Peyer's patch (tissue), 4 donors: ENCODE results near the gene JMY.

Experiments
- CTCF ChIP-seq, 6 experiments: fragments of 450-650 bp in 4 of 6; fragments of 200-600 bp in 2 of 6; sonication (generic) in 1 of 6; IDR thresholded peaks; one replicate each; pipeline ENCODE4 v1.5.1; 2017 to 2019; ENCODE audit warnings: antibody characterized with exemption in 6 of 6, mild to moderate bottlenecking in 3 of 6, moderate library complexity in 1 of 6
- POLR2A ChIP-seq, 2 donors: fragments of 450-650 bp; IDR thresholded peaks; one replicate each; pipeline ENCODE4 v1.5.1; 2017; ENCODE audit warnings: antibody characterized with exemption in 2 of 2, mild to moderate bottlenecking in 2 of 2, moderate library complexity in 2 of 2

GRCh38 chr5:79287907-79288306, 52.0 kb downstream of the JMY start:
- TF ChIP-seq POLR2A (IDR thresholded peaks at IDR 0.05): no peak
- no peak for TF ChIP-seq CTCF (IDR thresholded peaks at IDR 0.05)
